SK-N-SH (cell line): Measurements from ENCODE around the gene AP2A1.

ENCODE experiments used
- FOXM1 ChIP-seq: IDR thresholded peaks from 2 replicates; pipeline ENCODE4 v1.4.0; 2012; ENCODE audit warnings: low read depth, mild to moderate bottlenecking
- RFX5 ChIP-seq: IDR thresholded peaks from 2 replicates; pipeline ENCODE4 v1.6.1; 2012; ENCODE audit warnings: mild to moderate bottlenecking, improper control_type of control experiment, low read length
- TF ChIP-seq, protein P1 (sequence below): fragments of 200-600 bp; sonication (generic); IDR thresholded peaks from 2 replicates; pipeline ENCODE4 v1.6.1; 2017; ENCODE audit warnings: antibody characterized with exemption, mild to moderate bottlenecking, moderate library complexity

DNA sequence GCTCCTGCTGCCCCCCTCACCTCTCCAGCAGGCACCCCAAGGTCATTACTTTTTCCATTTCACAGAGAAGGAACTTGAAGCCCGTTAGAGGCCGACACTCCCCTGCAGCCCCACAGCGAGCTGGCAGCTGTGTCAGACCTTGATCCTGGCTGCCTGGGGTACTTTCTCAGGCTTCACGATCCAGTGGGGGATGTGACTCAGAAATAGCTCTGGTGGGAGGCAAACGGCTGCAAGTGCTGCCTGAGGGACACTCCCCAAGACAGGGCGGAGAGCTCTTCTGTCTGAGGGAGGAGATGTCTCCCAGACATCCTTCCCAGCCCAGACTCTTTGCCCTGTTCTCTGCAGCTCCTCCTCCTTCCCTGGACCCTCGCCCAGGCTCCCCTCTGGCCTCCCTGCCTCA lies 8.5 kb upstream of the AP2A1 start:
- no peak for TF ChIP-seq FOXM1
- TF ChIP-seq, protein P1, sequence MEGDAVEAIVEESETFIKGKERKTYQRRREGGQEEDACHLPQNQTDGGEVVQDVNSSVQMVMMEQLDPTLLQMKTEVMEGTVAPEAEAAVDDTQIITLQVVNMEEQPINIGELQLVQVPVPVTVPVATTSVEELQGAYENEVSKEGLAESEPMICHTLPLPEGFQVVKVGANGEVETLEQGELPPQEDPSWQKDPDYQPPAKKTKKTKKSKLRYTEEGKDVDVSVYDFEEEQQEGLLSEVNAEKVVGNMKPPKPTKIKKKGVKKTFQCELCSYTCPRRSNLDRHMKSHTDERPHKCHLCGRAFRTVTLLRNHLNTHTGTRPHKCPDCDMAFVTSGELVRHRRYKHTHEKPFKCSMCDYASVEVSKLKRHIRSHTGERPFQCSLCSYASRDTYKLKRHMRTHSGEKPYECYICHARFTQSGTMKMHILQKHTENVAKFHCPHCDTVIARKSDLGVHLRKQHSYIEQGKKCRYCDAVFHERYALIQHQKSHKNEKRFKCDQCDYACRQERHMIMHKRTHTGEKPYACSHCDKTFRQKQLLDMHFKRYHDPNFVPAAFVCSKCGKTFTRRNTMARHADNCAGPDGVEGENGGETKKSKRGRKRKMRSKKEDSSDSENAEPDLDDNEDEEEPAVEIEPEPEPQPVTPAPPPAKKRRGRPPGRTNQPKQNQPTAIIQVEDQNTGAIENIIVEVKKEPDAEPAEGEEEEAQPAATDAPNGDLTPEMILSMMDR = no peak
- no peak for TF ChIP-seq RFX5
